MM.1S (cell line): ENCODE results near the gene SUPT6H.

Experiments used
- DNase-seq: peaks from one replicate; pipeline ENCODE4 v3.0.0-alpha.2; 2015
- H2AFZ ChIP-seq: fragments of 300-600 bp; sonication (generic); 2 replicates; pipeline ENCODE4 v1.6.0; 2016; ENCODE audit warnings: antibody characterized with exemption, low read length
- H3F3A ChIP-seq: fragments of 300-600 bp; sonication (generic); 2 replicates; pipeline ENCODE4 v1.6.1; 2016; ENCODE audit warnings: mild to moderate bottlenecking, antibody characterized with exemption, low read length, moderate library complexity, mixed read lengths; ENCODE audit not compliant: insufficient read depth
- H3K27ac ChIP-seq: fragments of 300-600 bp; sonication (generic); 2 replicates; pipeline ENCODE4 v1.5.1; 2016; ENCODE audit warnings: mild to moderate bottlenecking, low read length
- H3K27me3 ChIP-seq: fragments of 300-600 bp; sonication (generic); replicated peaks from 2 replicates; pipeline ENCODE4 v1.6.0; 2016; ENCODE audit warnings: low read length; ENCODE audit not compliant: insufficient read depth
- H3K36me3 ChIP-seq: fragments of 300-600 bp; sonication (generic); replicated peaks from 2 replicates; pipeline ENCODE4 v1.6.1; 2016; ENCODE audit warnings: mild to moderate bottlenecking, low read length, mixed read lengths; ENCODE audit not compliant: insufficient read depth
- H3K4me1 ChIP-seq: fragments of 300-600 bp; sonication (generic); 2 replicates; pipeline ENCODE4 v1.6.1; 2016; ENCODE audit warnings: low read length, mixed read lengths
- H3K4me2 ChIP-seq: fragments of 300-600 bp; sonication (generic); 2 replicates; pipeline ENCODE4 v1.6.0; 2016; ENCODE audit warnings: low read depth, low read length
- H3K4me3 ChIP-seq: fragments of 300-600 bp; sonication (generic); 2 replicates; pipeline ENCODE4 v1.5.1; 2016; ENCODE audit warnings: low read length, mixed read lengths
- H3K79me2 ChIP-seq: fragments of 300-600 bp; sonication (generic); 2 replicates; pipeline ENCODE4 v1.6.1; 2016; ENCODE audit warnings: mixed run types, low read length, mixed read lengths
- H3K9ac ChIP-seq: fragments of 300-600 bp; sonication (generic); 2 replicates; pipeline ENCODE4 v1.6.1; 2016; ENCODE audit warnings: low read length, mixed read lengths
- H3K9me2 ChIP-seq: fragments of 300-600 bp; sonication (generic); replicated peaks from 2 replicates; pipeline ENCODE4 v1.6.1; 2016; ENCODE audit warnings: mild to moderate bottlenecking, low read length, mixed read lengths; ENCODE audit not compliant: insufficient read depth
- H3K9me3 ChIP-seq: fragments of 300-600 bp; sonication (generic); replicated peaks from 2 replicates; pipeline ENCODE4 v1.6.1; 2016; ENCODE audit warnings: mild to moderate bottlenecking, low read length, mixed read lengths; ENCODE audit not compliant: insufficient read depth
- H4K20me1 ChIP-seq: fragments of 300-600 bp; sonication (generic); 2 replicates; pipeline ENCODE4 v1.6.1; 2016; ENCODE audit warnings: mild to moderate bottlenecking, low read length, moderate library complexity, mixed read lengths; ENCODE audit not compliant: insufficient read depth
- EZH2 ChIP-seq: fragments of 300-600 bp; sonication (generic); optimal IDR thresholded peaks from 2 replicates; pipeline ENCODE3; 2017; ENCODE audit warnings: low read depth, mild to moderate bottlenecking, antibody characterized with exemption, low read length, mixed read lengths
- EZH2phosphoT487 ChIP-seq: fragments of 300-600 bp; sonication (generic); IDR thresholded peaks from 2 replicates; pipeline ENCODE4 v1.6.1; 2018; ENCODE audit warnings: antibody characterized with exemption, low read length
- TF ChIP-seq, protein P1 (sequence below): fragments of 300-600 bp; sonication (generic); IDR thresholded peaks from 2 replicates; pipeline ENCODE4 v1.5.1; 2016; ENCODE audit warnings: antibody characterized with exemption, low read length, mixed read lengths

The SUPT6H gene

GRCh38 chr17:28613931-28614381 lies 48.0 kb upstream of the SUPT6H start, which contains the start of gene RSKR:
Gene RSKR (minus strand): TSS chr17:28614185. CDS start chr17:28614161, 24 bp downstream.
- Histone ChIP-seq H3F3A (no peaks in the 10 kb centered on the region; the same call in 1 of the 2 replicates), H3K27ac (no peak within 1 kb of the TSS), H3K36me3 (peaks cover 29% of the 10 kb centered on the region), H3K9me2 (no peaks in the 10 kb centered on the region), H3K9ac (no peak within 1 kb of the TSS), H3K4me3 (no peak within 1 kb of the TSS), H2AFZ (no peak within 1 kb of the TSS), H3K79me2 (no peaks in the 10 kb centered on the region), H3K4me1 (no peaks in the 10 kb centered on the region), H4K20me1 (no peaks in the 10 kb centered on the region), H3K9me3 (no peaks in the 10 kb centered on the region), H3K4me2 (no peak within 1 kb of the TSS), H3K27me3 (no peaks in the 10 kb centered on the region)
- TF ChIP-seq EZH2phosphoT487 (no peak), EZH2 (no peak)
- TF ChIP-seq, protein P1, sequence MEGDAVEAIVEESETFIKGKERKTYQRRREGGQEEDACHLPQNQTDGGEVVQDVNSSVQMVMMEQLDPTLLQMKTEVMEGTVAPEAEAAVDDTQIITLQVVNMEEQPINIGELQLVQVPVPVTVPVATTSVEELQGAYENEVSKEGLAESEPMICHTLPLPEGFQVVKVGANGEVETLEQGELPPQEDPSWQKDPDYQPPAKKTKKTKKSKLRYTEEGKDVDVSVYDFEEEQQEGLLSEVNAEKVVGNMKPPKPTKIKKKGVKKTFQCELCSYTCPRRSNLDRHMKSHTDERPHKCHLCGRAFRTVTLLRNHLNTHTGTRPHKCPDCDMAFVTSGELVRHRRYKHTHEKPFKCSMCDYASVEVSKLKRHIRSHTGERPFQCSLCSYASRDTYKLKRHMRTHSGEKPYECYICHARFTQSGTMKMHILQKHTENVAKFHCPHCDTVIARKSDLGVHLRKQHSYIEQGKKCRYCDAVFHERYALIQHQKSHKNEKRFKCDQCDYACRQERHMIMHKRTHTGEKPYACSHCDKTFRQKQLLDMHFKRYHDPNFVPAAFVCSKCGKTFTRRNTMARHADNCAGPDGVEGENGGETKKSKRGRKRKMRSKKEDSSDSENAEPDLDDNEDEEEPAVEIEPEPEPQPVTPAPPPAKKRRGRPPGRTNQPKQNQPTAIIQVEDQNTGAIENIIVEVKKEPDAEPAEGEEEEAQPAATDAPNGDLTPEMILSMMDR = no peak
- DNase-seq = no peak

DNA sequence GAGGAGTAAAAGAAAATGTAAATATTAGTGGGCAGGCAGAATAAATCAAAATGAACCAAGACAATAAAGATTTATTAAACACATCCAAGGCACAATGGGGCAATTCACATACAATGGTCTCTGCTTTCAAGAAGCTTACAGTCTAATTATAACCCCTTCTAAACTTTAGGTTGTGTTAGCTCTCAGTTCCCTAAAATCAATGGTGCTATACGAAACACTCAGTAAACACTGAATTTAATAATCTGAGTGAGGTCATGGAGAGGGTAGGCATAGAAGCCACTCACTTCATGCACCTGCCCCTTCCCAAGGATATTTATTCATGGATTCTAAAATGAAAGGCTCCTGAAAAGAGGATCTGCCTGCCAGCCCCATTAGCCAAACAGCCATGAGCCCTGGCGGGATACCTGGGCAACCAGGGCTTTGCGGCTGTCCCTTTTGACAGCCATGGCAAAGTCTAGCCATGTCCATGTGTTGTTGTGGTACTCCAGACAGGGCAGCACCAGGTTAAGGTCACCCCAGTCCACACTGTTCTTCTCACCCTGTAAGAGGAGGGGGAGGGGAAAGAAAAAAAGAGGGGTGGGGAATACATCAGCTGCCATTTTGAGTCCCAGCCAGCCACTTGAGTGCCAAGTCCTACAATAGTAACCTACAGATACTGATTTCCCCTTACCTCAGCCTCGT lies 46.6 kb upstream of the SUPT6H start:
- TF ChIP-seq, protein P1 = no peak
- TF ChIP-seq EZH2phosphoT487 = no peak
- TF ChIP-seq EZH2 = no peak
- Histone ChIP-seq H2AFZ (no peak overlapping the region), H3K9me2 (no peaks in the 10 kb centered on the region)

GRCh38 chr17:28616281-28616680 lies 45.7 kb upstream of the SUPT6H start:
- Histone ChIP-seq H3K9me3 (no peaks in the 10 kb centered on the region), H3K4me2 (no peak overlapping the region), H3K9me2 (no peaks in the 10 kb centered on the region), H3K9ac (no peak overlapping the region), H3K4me3 (no peak overlapping the region), H3K79me2 (no peaks in the 10 kb centered on the region), H2AFZ (no peak overlapping the region), H3K27ac (no peak overlapping the region), H3F3A (no peaks in the 10 kb centered on the region; the same call in 1 of the 2 replicates), H3K4me1 (no peaks in the 10 kb centered on the region), H4K20me1 (no peaks in the 10 kb centered on the region), H3K27me3 (no peaks in the 10 kb centered on the region), H3K36me3 (peaks cover 41% of the 10 kb centered on the region)
- TF ChIP-seq EZH2phosphoT487 = no peak
- TF ChIP-seq, protein P1 = no peak
- no peak for TF ChIP-seq EZH2
- DNase-seq = no peak

More for the DNA sequence above, 46.6 kb upstream of the SUPT6H start:
- no peaks in the 10 kb centered on the region for H3K9me3 ChIP-seq
- no peaks in the 10 kb centered on the region for H4K20me1 ChIP-seq
- no peaks in the 10 kb centered on the region for H3K27me3 ChIP-seq
- no peak for DNase-seq
- no peak overlapping the region for H3K27ac ChIP-seq
- H3K4me3 ChIP-seq = no peak overlapping the region
- H3K79me2 ChIP-seq = no peaks in the 10 kb centered on the region
- no peaks in the 10 kb centered on the region for H3K4me1 ChIP-seq
- no peak overlapping the region for H3K4me2 ChIP-seq
- H3K9ac ChIP-seq = no peak overlapping the region
- peaks cover 38% of the 10 kb centered on the region for H3K36me3 ChIP-seq
- H3F3A ChIP-seq = no peaks in the 10 kb centered on the region; the same call in 1 of the 2 replicates
